Cardiac fibroblast (primary cell): Measurements from ENCODE around the gene EXOC6B.

Experiments
- DNase-seq, 2 donors: peaks; one replicate each; pipeline versions ENCODE4 v3.0.0 to v3.0.0-alpha.2; 2010; ENCODE audit warnings: low read depth in 2 of 2
- H3K4me3 ChIP-seq, 2 donors: replicated peaks in 1 of 2; 1 replicate in 1 of 2; 2 replicates in 1 of 2; pipeline ENCODE4 v1.5.1; 2011; ENCODE audit warnings: low read depth in 2 of 2, low read length in 2 of 2, mild to moderate bottlenecking in 2 of 2, moderate library complexity in 1 of 2
- TF ChIP-seq, protein P1 (sequence below): IDR thresholded peaks from one replicate; pipeline ENCODE4 v1.5.1; 2011; ENCODE audit warnings: low read depth, mild to moderate bottlenecking, low read length, inconsistent platforms

The EXOC6B gene

DNA sequence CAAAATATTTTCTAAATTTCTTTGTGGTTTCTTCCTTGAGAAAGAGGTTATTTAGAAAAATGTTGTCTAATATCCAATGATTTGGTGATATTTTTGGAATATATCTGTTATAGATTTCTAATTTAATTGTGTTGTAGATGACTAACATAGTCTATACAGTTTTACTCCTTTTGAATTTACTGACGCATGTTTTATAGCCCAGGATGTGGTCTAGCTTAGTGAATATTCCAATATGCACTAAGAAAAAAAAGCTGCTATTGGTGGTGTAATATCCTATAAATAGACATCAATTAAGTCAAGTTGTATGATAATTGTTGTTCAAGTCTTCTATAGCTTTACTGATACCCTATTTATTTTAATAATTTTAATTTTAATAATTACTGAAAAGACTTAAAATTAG is 437.6 kb downstream of the EXOC6B start:
- no peak for DNase-seq
- TF ChIP-seq, protein P1, sequence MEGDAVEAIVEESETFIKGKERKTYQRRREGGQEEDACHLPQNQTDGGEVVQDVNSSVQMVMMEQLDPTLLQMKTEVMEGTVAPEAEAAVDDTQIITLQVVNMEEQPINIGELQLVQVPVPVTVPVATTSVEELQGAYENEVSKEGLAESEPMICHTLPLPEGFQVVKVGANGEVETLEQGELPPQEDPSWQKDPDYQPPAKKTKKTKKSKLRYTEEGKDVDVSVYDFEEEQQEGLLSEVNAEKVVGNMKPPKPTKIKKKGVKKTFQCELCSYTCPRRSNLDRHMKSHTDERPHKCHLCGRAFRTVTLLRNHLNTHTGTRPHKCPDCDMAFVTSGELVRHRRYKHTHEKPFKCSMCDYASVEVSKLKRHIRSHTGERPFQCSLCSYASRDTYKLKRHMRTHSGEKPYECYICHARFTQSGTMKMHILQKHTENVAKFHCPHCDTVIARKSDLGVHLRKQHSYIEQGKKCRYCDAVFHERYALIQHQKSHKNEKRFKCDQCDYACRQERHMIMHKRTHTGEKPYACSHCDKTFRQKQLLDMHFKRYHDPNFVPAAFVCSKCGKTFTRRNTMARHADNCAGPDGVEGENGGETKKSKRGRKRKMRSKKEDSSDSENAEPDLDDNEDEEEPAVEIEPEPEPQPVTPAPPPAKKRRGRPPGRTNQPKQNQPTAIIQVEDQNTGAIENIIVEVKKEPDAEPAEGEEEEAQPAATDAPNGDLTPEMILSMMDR: no peak
- H3K4me3 ChIP-seq: no peak overlapping the region

DNA sequence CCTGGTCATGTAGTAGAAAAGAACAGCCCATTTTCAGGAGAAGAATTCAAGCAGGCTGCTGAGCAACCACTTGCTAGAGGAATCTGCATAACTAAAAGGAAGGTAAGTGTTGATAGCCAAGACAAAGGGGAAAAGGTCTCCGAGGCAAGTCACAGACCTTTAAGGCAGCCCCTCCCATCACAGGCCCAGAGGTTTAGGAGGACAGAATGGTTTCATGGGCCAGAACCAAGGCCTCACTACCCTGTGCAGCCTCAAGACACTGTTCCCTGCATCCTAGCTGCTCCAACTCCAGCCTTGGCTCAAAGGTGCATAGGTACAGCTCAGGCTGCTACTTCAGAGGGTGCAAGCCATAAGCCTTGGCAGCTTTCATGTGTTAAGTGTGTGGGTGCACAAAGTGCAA is 439.5 kb downstream of the EXOC6B start:
- no peak overlapping the region for H3K4me3 ChIP-seq
- DNase-seq: no peak
- TF ChIP-seq, protein P1: no peak

DNA sequence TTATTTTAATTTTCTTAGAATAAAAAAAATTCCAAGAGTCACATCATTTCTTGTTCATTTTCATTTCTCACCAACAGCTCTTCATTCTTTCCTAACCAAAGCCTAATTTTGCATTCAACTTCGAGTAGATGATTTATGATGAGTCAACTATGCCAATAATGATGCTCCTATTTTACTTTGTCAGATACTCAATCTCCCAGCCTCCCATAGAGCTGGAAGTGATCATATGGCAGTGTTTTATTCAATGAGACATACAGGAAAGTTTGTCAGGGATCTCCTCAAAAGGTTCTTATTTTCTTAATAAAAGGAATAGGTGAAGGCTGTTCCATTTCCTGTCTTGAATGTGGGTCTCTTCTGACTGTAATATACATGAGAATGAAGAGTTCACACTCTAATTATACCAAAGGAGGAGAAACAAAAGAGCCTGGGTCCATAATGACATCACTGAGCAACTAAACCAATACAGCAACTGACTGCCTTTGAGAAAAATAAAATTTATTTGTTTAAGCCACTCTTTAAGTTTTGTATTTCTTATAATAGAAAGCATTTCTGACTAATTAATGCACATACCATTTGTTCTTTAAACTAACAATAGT is 447.0 kb downstream of the EXOC6B start:
- TF ChIP-seq, protein P1: no peak
- H3K4me3 ChIP-seq: no peak overlapping the region

DNA sequence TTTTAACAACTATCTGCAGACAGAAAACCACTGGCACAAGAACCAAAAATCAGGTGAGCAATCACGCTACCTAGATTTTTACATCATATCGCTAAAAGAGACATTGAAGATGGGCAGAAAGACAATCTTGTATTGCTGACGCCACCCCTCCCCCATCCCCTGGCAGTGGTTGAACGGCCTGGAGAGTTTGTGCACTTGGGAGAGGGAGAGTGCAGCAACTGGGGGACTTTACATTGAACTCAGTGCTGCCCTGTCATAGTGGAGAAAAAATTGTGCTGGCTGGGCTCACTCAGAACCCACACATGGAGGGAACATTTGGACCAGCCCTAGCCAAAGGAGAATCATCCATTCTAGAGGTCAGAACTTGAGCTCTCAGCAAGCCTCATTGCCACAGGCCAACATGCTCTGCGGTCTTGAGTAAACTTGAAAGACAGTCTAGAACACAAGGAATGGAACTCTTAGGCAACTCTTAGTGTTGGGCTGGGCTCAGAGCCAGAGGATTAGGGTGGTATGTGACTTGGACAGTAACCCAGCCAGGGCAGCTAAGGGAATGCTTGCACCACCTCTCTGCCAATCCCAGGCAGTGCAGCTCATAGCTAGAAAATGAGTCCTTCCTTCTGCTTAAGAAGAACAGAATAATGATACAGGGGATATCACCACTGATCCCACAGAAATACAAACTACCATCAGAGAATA is 458.2 kb downstream of the EXOC6B start:
- TF ChIP-seq, protein P1: peak; percentile 69
- no peak overlapping the region for H3K4me3 ChIP-seq
- DNase-seq: peak; percentile 98

More for the DNA sequence above, 447.0 kb downstream of the EXOC6B start:
- DNase-seq: peak in 1 of 2 donors; percentile 3

DNA sequence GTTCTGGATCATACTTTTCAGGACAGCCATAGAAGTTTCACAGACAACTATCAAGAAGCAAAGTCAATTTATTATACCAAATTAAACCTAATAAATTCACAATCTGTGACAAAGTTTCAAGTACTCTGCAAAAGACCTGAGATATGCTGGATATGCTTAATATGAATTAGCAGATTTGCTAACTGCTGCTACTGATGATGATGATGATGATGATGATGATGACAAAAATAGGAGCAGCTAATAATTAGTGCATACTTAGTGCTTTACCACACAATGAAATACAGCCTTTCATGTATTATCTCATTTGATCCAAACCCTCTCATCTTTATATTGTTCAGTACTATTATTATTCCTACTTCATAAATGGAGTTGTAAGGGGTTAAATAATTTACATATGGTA is 462.4 kb downstream of the EXOC6B start:
- no peak overlapping the region for H3K4me3 ChIP-seq
- no peak for DNase-seq
- TF ChIP-seq, protein P1: no peak

DNA sequence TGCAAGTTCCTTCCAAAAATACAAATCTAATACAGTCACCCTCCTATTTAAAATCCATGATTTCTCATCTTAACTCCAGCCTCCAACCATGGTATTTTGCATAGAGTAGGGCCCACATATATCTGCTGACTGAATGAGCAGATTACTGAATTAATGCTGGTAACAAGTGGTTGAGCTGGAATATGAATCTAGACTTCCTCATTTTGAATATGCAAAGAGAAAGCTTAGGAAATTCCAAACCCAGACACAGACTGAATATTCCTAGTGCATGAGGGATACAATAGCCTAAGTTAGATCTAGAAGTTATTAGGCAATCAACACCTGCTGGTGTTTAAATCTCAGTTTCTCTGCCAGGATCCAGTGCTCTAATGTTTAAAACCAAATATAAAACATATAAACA is 463.1 kb downstream of the EXOC6B start:
- TF ChIP-seq, protein P1: no peak
- H3K4me3 ChIP-seq: no peak overlapping the region

More for the DNA sequence above, 463.1 kb downstream of the EXOC6B start:
- no peak for DNase-seq
